ENCODE data around the gene DHTKD1.

DNA sequence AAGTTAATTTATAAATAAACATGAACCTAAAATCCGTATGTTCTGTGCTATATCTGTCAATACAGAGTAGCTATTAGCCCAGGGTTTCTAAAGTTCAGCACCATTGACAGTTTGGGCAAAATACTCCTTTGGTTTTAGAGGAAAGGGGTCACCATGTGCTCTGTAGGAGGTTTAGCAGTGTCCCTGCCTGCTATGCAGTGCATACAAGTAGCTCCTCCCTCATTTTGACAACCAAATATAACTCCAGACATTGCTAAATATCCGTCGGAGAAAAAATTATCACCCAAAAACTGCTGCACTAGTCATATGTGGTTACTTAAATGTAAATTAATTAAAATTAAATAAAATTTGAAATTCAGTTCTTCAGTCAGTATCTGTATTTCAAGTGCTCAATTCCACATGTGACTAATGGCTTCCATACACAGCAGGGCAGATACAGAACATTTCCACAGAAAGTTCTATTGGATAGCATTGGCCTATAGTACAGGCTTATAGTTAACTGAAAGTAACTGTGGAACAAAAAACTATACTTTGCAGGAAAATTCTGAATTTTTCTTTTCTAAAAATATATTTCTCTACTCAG lies 32.6 kb upstream of the DHTKD1 start:
- TF ChIP-seq CTCF (conservative IDR thresholded peaks at IDR 0.05; ENCODE audit: low read depth, low read length) (no peak), EZH2 (IDR thresholded peaks at IDR 0.05; ENCODE audit: low read length, unreplicated experiment) (no peak), EZH2phosphoT487 (IDR thresholded peaks at IDR 0.05; ENCODE audit: borderline replicate concordance, low read length) (no peak)
